Osteoblast (primary cell): ENCODE measurements around the gene PSMC1. TPM values are rescaled to one million over a fixed set of nuclear protein-coding genes. Genes with fewer than 3 reads are reported as not detected.
"Not testable (repeated sequence)": the region's sequence is repeated elsewhere in the genome, so short reads cannot be mapped to it uniquely, and the experiment has no call there.

Source experiments
- DNase-seq: peaks from one replicate; pipeline ENCODE4 v3.0.0; 2011; ENCODE audit warnings: low spot score, mixed read lengths; ENCODE audit not compliant: insufficient read length; ENCODE audit errors: missing footprints
- H2AFZ ChIP-seq: 2 replicates; pipeline ENCODE4 v1.6.0; 2011; ENCODE audit warnings: mild to moderate bottlenecking, low read length
- H3K27ac ChIP-seq: 2 replicates; pipeline ENCODE4 v1.5.1; 2011; ENCODE audit warnings: mild to moderate bottlenecking, low read depth, low read length, moderate library complexity
- H3K27me3 ChIP-seq: 2 replicates; pipeline ENCODE4 v1.6.0; 2012; ENCODE audit warnings: mild to moderate bottlenecking, control low read depth, inconsistent platforms, low read length, moderate library complexity; ENCODE audit not compliant: insufficient read depth
- H3K36me3 ChIP-seq: 2 replicates; pipeline ENCODE4 v1.5.1; 2011; ENCODE audit warnings: mild to moderate bottlenecking, low read length, control low read depth, moderate library complexity; ENCODE audit not compliant: insufficient read depth
- H3K4me1 ChIP-seq: 2 replicates; pipeline ENCODE4 v1.5.1; 2011; ENCODE audit warnings: mild to moderate bottlenecking, low read length, control low read depth, moderate library complexity; ENCODE audit not compliant: insufficient read depth
- H3K4me2 ChIP-seq: 2 replicates; pipeline ENCODE4 v1.6.0; 2011; ENCODE audit warnings: mild to moderate bottlenecking, low read length; ENCODE audit not compliant: insufficient read depth
- H3K4me3 ChIP-seq: fragments of 200-600 bp; sonication (generic); 3 replicates; pipeline ENCODE4 v1.5.1; 2012; ENCODE audit warnings: mild to moderate bottlenecking, low read length, inconsistent platforms; ENCODE audit not compliant: insufficient read depth
- H3K79me2 ChIP-seq: 2 replicates; pipeline ENCODE4 v1.6.0; 2012; ENCODE audit warnings: mild to moderate bottlenecking, low read length, control low read depth, inconsistent platforms; ENCODE audit not compliant: insufficient read depth
- H3K9me3 ChIP-seq: 2 replicates; pipeline ENCODE4 v1.5.1; 2011; ENCODE audit warnings: low read depth, low read length, control low read depth
- H4K20me1 ChIP-seq: 2 replicates; pipeline ENCODE4 v1.6.0; 2012; ENCODE audit warnings: mild to moderate bottlenecking, low read length, control low read depth; ENCODE audit not compliant: insufficient read depth
- total RNA-seq: library from RNA; depleted of rRNA; stranded (reverse); fragments of >200 nt; gene quantifications from 2 replicates; pipeline ENCODE4 v1.2.3, GENCODE V29; 2012
- TF ChIP-seq, protein P1 (sequence below): IDR thresholded peaks from 2 replicates; pipeline ENCODE4 v1.5.1; 2011; ENCODE audit warnings: mild to moderate bottlenecking, low read depth, low read length, moderate library complexity; ENCODE audit errors: extremely low read depth

PSMC1 gene
- total RNA-seq, 1 donor = 94.8 TPM

DNA sequence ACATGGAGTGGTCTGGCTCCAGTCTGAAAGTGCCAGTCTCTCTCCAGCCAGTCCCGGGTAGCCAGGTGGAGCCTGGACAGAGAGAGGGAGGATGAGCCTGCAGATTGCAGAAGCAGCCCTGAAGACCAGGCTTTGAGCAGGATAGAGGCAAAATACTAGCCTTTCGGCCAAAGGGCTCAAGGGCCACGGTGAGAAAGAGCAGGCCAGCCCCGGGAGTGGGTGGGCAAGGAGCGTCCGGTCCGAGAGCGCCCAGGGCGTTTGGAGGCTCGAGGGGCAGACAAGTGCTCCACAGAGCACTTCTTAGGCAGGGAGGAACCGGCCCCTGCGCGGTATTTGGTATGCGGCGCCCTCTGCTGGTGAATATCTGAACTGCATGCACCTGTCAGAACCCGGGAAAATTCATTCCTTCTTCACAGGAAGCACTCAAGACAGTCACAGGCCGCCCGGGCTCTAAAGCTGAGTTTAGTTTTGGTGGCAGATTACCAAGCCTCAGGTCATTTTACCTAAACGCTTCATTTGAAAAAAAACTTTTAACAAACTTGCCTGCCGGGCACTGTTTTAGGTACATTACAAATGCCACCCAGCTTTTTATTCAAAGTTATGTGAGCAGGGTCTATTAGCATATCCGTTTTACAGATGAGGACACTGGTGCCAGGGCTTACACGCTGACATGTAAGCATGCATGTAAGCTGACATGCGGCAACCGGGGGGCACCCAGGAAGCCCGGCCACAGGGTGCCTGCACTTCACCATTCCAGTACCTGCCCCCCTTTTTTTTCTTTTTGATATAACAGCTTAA, 21.0 kb upstream of the PSMC1 start:
- Histone ChIP-seq H3K79me2 (no peaks in the 10 kb centered on the region), H3K36me3 (no peaks in the 10 kb centered on the region), H3K4me3 (no peak overlapping the region), H3K4me1 (no peaks in the 10 kb centered on the region), H4K20me1 (no peaks in the 10 kb centered on the region), H2AFZ (no peak overlapping the region), H3K27ac (no peak overlapping the region), H3K9me3 (peaks cover 13% of the 10 kb centered on the region), H3K4me2 (no peak overlapping the region), H3K27me3 (peaks cover 3% of the 10 kb centered on the region)
- DNase-seq = peak; percentile 91
- TF ChIP-seq, protein P1, sequence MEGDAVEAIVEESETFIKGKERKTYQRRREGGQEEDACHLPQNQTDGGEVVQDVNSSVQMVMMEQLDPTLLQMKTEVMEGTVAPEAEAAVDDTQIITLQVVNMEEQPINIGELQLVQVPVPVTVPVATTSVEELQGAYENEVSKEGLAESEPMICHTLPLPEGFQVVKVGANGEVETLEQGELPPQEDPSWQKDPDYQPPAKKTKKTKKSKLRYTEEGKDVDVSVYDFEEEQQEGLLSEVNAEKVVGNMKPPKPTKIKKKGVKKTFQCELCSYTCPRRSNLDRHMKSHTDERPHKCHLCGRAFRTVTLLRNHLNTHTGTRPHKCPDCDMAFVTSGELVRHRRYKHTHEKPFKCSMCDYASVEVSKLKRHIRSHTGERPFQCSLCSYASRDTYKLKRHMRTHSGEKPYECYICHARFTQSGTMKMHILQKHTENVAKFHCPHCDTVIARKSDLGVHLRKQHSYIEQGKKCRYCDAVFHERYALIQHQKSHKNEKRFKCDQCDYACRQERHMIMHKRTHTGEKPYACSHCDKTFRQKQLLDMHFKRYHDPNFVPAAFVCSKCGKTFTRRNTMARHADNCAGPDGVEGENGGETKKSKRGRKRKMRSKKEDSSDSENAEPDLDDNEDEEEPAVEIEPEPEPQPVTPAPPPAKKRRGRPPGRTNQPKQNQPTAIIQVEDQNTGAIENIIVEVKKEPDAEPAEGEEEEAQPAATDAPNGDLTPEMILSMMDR = peak; percentile 89

DNA sequence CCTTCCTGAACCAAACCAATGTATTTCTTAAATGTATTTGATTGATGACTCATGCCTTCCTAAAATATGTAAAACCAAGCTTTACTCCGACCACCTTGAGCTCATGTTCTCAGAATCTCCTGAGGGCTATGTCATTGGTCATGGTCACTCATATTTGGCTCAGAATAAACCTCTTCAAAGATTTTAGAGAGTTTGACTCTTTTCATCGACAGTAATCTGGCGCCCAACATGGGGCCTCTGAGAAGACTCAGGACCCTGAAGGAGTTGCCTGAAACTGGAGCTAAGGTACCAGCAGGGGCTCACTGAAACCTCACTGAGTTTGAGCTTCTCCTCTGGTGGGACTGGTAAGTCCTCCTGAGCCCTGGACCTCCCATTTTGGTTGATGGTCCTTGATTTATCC, 17.2 kb upstream of the PSMC1 start:
- no peaks in the 10 kb centered on the region for H4K20me1 ChIP-seq
- H3K27me3 ChIP-seq = peaks cover 3% of the 10 kb centered on the region
- H3K27ac ChIP-seq = no peak overlapping the region
- no peak overlapping the region for H3K4me3 ChIP-seq
- peaks cover 13% of the 10 kb centered on the region for H3K9me3 ChIP-seq
- no peaks in the 10 kb centered on the region for H3K36me3 ChIP-seq
- no peaks in the 10 kb centered on the region for H3K79me2 ChIP-seq
- TF ChIP-seq, protein P1 = no peak
- H3K4me2 ChIP-seq = no peak overlapping the region
- no peak for DNase-seq
- H3K4me1 ChIP-seq = no peaks in the 10 kb centered on the region
- no peak overlapping the region for H2AFZ ChIP-seq

DNA sequence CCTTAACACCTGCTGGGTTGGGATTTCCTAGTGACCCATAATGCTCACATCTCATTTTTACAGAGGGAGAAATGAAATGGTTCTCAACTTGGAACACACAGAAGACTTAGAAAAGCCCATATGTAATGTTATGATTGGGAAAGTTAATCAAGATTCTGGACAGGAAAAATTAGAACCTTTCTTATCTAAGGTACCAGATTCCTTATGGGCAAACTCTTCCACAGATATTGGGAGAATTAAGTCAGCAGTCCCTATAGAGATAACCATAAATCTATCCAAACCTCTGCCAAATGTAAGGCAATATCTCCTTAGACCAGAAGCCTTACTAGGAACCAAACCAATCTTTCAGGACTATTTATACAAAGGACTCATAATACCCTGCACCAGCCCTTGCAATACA, 13.9 kb upstream of the PSMC1 start:
- no peaks in the 10 kb centered on the region for H3K36me3 ChIP-seq
- TF ChIP-seq, protein P1 = no peak
- H3K4me2 ChIP-seq = no peak overlapping the region

DNA sequence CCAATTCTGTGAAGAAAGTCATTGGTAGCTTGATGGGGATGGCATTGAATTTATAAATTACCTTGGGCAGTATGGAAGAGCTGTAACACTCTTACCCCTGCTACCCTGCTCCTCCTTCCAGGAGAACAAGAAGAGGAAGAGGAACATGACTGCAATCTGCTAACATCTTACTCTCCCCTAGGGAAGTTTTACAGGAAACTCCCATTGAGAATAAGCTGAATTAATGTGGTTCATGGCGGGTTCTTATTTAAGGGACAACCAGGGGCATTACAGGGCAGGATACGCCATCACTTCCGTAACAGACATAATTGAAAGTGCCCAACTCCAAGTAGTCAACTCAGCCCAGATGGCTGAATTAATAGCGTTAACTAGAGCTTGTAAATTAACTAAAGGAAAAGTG, 9.4 kb upstream of the PSMC1 start:
- Histone ChIP-seq H3K79me2 (no peaks in the 10 kb centered on the region), H3K4me1 (no peaks in the 10 kb centered on the region), H3K36me3 (no peaks in the 10 kb centered on the region), H3K4me3 (no peak overlapping the region), H3K9me3 (no peaks in the 10 kb centered on the region), H3K27ac (no peak overlapping the region), H4K20me1 (no peaks in the 10 kb centered on the region), H3K27me3 (no peaks in the 10 kb centered on the region), H2AFZ (no peak overlapping the region), H3K4me2 (no peak overlapping the region)
- no peak for DNase-seq
- TF ChIP-seq, protein P1 = no peak

More for the DNA sequence above, 13.9 kb upstream of the PSMC1 start:
- Histone ChIP-seq H3K4me3 (no peak overlapping the region), H3K4me1 (no peaks in the 10 kb centered on the region), H3K79me2 (no peaks in the 10 kb centered on the region), H2AFZ (no peak overlapping the region), H3K27me3 (no peaks in the 10 kb centered on the region), H3K27ac (no peak overlapping the region), H3K9me3 (peaks cover 13% of the 10 kb centered on the region), H4K20me1 (no peaks in the 10 kb centered on the region)
- no peak for DNase-seq

DNA sequence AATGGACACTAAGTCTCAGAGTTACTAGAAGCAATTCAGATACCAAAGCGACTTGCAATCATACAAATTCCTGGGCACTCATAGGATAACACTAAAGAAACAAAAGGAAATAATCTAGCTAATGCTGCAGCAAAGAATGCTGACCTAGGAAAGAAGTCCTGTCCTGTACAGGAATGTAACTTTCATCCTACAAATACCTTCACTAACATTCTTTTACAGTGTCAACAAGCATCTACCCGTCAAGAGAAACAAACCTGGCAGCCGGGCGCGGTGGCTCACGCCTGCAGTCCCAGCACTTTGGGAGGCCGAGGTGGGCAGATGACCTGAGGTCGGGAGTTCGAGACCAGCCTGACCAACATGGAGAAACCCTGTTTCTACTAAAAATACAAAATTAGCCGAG, 8.9 kb upstream of the PSMC1 start:
- not testable (repeated sequence) for H3K27ac ChIP-seq, H4K20me1 ChIP-seq, H3K4me3 ChIP-seq, H3K79me2 ChIP-seq, H3K27me3 ChIP-seq, DNase-seq, H2AFZ ChIP-seq, H3K9me3 ChIP-seq, H3K36me3 ChIP-seq, H3K4me1 ChIP-seq, H3K4me2 ChIP-seq
